Astrocyte (in vitro differentiated cells and primary cell): ENCODE results near the gene GNAO1. TPM values are rescaled to one million over a fixed set of nuclear protein-coding genes. Genes with fewer than 3 reads are reported as not detected.

ENCODE experiments used
- DNase-seq: peaks from one replicate; pipeline ENCODE4 v3.0.0-alpha.2; 2010; ENCODE audit warnings: low read depth
- FAIRE-seq: peaks from 2 replicates; lab custom pipeline; 2011; peaks lifted over from hg19 to GRCh38; lab: Jason Lieb, UNC
- H2AFZ ChIP-seq: 2 replicates; pipeline ENCODE4 v1.6.0; 2012; ENCODE audit warnings: low read depth, low read length, inconsistent platforms
- H3K27ac ChIP-seq: 2 replicates; pipeline ENCODE4 v1.5.1; 2011; ENCODE audit warnings: low read depth, low read length, inconsistent platforms
- H3K27me3 ChIP-seq: 2 replicates; pipeline ENCODE4 v1.6.0; 2011; ENCODE audit warnings: low read length, inconsistent platforms; ENCODE audit not compliant: insufficient read depth
- H3K36me3 ChIP-seq: 2 replicates; pipeline ENCODE4 v1.5.1; 2011; ENCODE audit warnings: low read length, inconsistent platforms; ENCODE audit not compliant: insufficient read depth
- H3K4me1 ChIP-seq: 2 replicates; pipeline ENCODE4 v1.5.1; 2011; ENCODE audit warnings: low read length, inconsistent platforms; ENCODE audit not compliant: insufficient read depth
- H3K4me2 ChIP-seq: 2 replicates; pipeline ENCODE4 v1.6.0; 2012; ENCODE audit warnings: low read length, inconsistent platforms
- H3K4me3 ChIP-seq: 2 replicates; pipeline ENCODE4 v1.5.1; 2011; ENCODE audit warnings: low read depth, mild to moderate bottlenecking, low read length, inconsistent platforms; ENCODE audit not compliant: insufficient read depth
- H3K79me2 ChIP-seq: 2 replicates; pipeline ENCODE4 v1.6.0; 2012; ENCODE audit warnings: mild to moderate bottlenecking, low read length, inconsistent platforms; ENCODE audit not compliant: insufficient read depth
- H3K9ac ChIP-seq: 2 replicates; pipeline ENCODE4 v1.6.0; 2012; ENCODE audit warnings: mild to moderate bottlenecking, low read length, inconsistent platforms
- H3K9me3 ChIP-seq: 2 replicates; pipeline ENCODE4 v1.5.1; 2012; ENCODE audit warnings: low read depth, mild to moderate bottlenecking, low read length, inconsistent platforms; ENCODE audit not compliant: insufficient read depth
- H4K20me1 ChIP-seq: 2 replicates; pipeline ENCODE4 v1.6.0; 2012; ENCODE audit warnings: low read length, inconsistent platforms; ENCODE audit not compliant: insufficient read depth
- H3K27ac Mint-ChIP-seq: one replicate; pipeline ENCODE4 v1.8.0; 2021; ENCODE audit warnings: mild to moderate bottlenecking, mixed read lengths; ENCODE audit not compliant: unreplicated experiment
- H3K27me3 Mint-ChIP-seq: one replicate; pipeline ENCODE4 v1.8.0; 2021; ENCODE audit warnings: low read depth, mixed read lengths; ENCODE audit not compliant: unreplicated experiment
- H3K36me3 Mint-ChIP-seq: one replicate; pipeline ENCODE4 v1.8.0; 2021; ENCODE audit warnings: low read depth, mixed read lengths; ENCODE audit not compliant: unreplicated experiment
- H3K4me1 Mint-ChIP-seq: one replicate; pipeline ENCODE4 v1.8.0; 2021; ENCODE audit warnings: low read depth, mixed read lengths; ENCODE audit not compliant: unreplicated experiment
- H3K4me3 Mint-ChIP-seq: one replicate; pipeline ENCODE4 v1.8.0; 2021; ENCODE audit warnings: mild to moderate bottlenecking, moderate library complexity, mixed read lengths; ENCODE audit not compliant: unreplicated experiment
- H3K9me3 Mint-ChIP-seq: one replicate; pipeline ENCODE4 v1.8.0; 2021; ENCODE audit warnings: mild to moderate bottlenecking, mixed read lengths; ENCODE audit not compliant: unreplicated experiment
- EZH2 ChIP-seq: IDR thresholded peaks from 2 replicates; pipeline ENCODE4 v1.6.1; 2012; ENCODE audit warnings: mild to moderate bottlenecking, low read length, inconsistent platforms; ENCODE audit not compliant: insufficient read depth
- total RNA-seq: library from RNA; stranded (reverse); gene quantifications from 2 replicates; pipeline ENCODE4 v1.2.1, GENCODE V29; 2021
- TF ChIP-seq, protein P1 (sequence below): IDR thresholded peaks from 2 replicates; pipeline ENCODE4 v1.5.1; 2011; ENCODE audit warnings: low read depth, mild to moderate bottlenecking, inconsistent platforms, low read length, moderate library complexity; ENCODE audit not compliant: insufficient read depth

Gene GNAO1
- total RNA-seq, 1 donor from 2014 or later = 1.7 TPM

DNA sequence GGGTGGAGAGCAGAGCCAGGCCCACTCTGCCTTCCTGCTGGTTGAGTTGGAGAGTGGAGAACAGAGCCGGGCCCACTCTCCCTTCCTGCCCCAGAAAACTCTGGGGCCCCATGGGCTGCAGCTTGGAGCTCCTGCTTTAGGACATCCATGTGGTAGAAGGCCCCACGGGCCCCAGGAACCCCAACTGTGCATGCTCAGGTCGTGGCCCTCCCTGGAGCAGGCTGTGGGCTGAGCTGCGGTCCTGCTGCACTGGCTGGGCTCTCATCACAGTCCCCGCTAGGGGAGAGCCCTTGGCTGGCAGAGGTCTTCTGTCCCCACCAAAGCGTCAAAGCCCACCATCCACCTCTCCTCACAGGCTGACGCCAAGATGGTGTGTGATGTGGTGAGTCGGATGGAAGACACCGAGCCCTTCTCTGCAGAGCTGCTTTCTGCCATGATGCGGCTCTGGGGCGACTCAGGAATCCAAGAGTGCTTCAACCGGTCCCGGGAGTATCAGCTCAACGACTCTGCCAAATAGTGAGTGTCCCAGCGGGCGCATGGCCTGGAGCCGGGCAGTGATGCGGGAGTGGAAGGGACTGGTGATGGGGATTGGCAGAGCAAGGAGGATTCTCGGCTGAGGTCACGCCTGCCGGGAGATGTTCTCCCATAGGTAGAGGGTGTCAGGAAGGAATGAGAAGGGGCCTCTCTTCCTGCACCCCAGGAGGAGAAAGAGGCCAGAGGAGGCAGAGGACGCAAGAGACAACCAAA is 137.2 kb downstream of the GNAO1 start:
- H3K4me1 ChIP-seq = no peaks in the 10 kb centered on the region
- FAIRE-seq = no peak
- H3K9me3 Mint-ChIP-seq = no peaks in the 10 kb centered on the region
- H3K27ac Mint-ChIP-seq = no peak overlapping the region
- H3K4me1 Mint-ChIP-seq = no peaks in the 10 kb centered on the region
- no peaks in the 10 kb centered on the region for H3K27me3 ChIP-seq
- H3K4me3 Mint-ChIP-seq = no peak overlapping the region
- no peaks in the 10 kb centered on the region for H3K79me2 ChIP-seq
- no peak for DNase-seq
- no peaks in the 10 kb centered on the region for H3K36me3 Mint-ChIP-seq
- H3K9ac ChIP-seq = no peak overlapping the region
- H3K4me3 ChIP-seq = no peak overlapping the region
- TF ChIP-seq, protein P1, sequence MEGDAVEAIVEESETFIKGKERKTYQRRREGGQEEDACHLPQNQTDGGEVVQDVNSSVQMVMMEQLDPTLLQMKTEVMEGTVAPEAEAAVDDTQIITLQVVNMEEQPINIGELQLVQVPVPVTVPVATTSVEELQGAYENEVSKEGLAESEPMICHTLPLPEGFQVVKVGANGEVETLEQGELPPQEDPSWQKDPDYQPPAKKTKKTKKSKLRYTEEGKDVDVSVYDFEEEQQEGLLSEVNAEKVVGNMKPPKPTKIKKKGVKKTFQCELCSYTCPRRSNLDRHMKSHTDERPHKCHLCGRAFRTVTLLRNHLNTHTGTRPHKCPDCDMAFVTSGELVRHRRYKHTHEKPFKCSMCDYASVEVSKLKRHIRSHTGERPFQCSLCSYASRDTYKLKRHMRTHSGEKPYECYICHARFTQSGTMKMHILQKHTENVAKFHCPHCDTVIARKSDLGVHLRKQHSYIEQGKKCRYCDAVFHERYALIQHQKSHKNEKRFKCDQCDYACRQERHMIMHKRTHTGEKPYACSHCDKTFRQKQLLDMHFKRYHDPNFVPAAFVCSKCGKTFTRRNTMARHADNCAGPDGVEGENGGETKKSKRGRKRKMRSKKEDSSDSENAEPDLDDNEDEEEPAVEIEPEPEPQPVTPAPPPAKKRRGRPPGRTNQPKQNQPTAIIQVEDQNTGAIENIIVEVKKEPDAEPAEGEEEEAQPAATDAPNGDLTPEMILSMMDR = no peak
- no peak for TF ChIP-seq EZH2
- H3K9me3 ChIP-seq = no peaks in the 10 kb centered on the region
- H3K27ac ChIP-seq = no peak overlapping the region
- no peaks in the 10 kb centered on the region for H4K20me1 ChIP-seq
- no peaks in the 10 kb centered on the region for H3K36me3 ChIP-seq
- H3K27me3 Mint-ChIP-seq = peaks cover 18% of the 10 kb centered on the region
- no peak overlapping the region for H3K4me2 ChIP-seq
- no peak overlapping the region for H2AFZ ChIP-seq

DNA sequence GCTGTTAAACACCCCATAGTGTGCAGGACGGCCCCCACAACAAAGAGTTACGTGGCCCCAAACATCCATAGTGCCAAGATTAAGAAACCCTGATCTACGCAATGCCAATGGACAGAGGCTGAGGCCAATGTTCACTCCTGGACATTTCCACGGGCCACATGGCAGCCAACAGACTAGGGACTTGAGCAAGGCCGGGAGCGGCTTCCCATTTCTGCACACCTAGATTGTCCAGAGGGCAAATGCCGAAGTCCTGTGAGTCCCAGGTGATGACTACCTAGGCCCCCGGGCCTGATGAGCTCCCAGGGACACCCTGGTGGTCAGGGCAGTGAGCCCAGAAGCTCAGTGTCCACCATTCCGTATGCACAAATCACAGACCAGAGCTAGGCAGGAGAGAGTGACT is 138.6 kb downstream of the GNAO1 start:
- no peaks in the 10 kb centered on the region for H3K27me3 ChIP-seq
- Mint-ChIP-seq H3K9me3 (no peaks in the 10 kb centered on the region), H3K4me1 (no peaks in the 10 kb centered on the region), H3K4me3 (no peak overlapping the region), H3K27ac (no peak overlapping the region), H3K27me3 (peaks cover 15% of the 10 kb centered on the region), H3K36me3 (no peaks in the 10 kb centered on the region)
- H3K27ac ChIP-seq = no peak overlapping the region
- FAIRE-seq = no peak
- TF ChIP-seq, protein P1 = no peak
- TF ChIP-seq EZH2 = no peak
- H3K9ac ChIP-seq = no peak overlapping the region
- H3K4me3 ChIP-seq = no peak overlapping the region
- H3K36me3 ChIP-seq = no peaks in the 10 kb centered on the region
- no peaks in the 10 kb centered on the region for H3K4me1 ChIP-seq
- no peak for DNase-seq
- no peaks in the 10 kb centered on the region for H3K9me3 ChIP-seq
- no peaks in the 10 kb centered on the region for H4K20me1 ChIP-seq
- H3K4me2 ChIP-seq = no peak overlapping the region
- no peak overlapping the region for H2AFZ ChIP-seq
- no peaks in the 10 kb centered on the region for H3K79me2 ChIP-seq

DNA sequence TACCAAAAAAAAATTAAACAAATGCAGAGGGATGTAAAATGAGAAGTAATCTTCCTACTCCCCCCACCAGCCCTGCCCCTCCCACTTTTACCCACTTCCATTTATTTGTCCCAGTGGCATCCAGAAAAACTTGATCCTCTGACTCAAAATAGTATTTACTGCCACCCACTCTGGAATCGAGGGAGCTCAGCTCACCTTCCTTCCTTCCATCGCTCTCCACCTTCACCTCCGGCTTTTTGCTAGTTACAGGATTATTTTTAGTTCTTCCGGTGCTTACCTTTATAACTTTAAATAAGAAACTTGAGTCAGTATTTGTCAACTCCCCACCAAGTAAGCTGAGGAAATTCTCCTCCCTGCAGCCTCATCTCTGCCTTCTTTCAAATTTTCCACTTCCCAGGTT is 139.2 kb downstream of the GNAO1 start:
- Histone ChIP-seq H3K9me3 (no peaks in the 10 kb centered on the region), H4K20me1 (no peaks in the 10 kb centered on the region), H3K4me2 (no peak overlapping the region), H3K9ac (no peak overlapping the region), H3K27ac (no peak overlapping the region), H3K27me3 (no peaks in the 10 kb centered on the region), H3K36me3 (no peaks in the 10 kb centered on the region), H3K4me3 (no peak overlapping the region), H2AFZ (no peak overlapping the region), H3K4me1 (no peaks in the 10 kb centered on the region), H3K79me2 (no peaks in the 10 kb centered on the region)
- FAIRE-seq (no peak), DNase-seq (no peak)
- H3K9me3 Mint-ChIP-seq = no peaks in the 10 kb centered on the region
- H3K36me3 Mint-ChIP-seq = no peaks in the 10 kb centered on the region
- no peak overlapping the region for H3K4me3 Mint-ChIP-seq
- H3K27ac Mint-ChIP-seq = no peak overlapping the region
- TF ChIP-seq, protein P1 = no peak
- no peak for TF ChIP-seq EZH2
- peaks cover 15% of the 10 kb centered on the region for H3K27me3 Mint-ChIP-seq
- H3K4me1 Mint-ChIP-seq = no peaks in the 10 kb centered on the region
